SK-N-SH (cell line): ENCODE results near the gene FRMD5.
A peak's percentile ranks its signal among the peaks of the same experiment; 100 is the strongest.

Source experiments
- CHD2 ChIP-seq: fragments of 150-350 bp; IDR thresholded peaks from 2 replicates; pipeline ENCODE4 v1.6.1; 2018; ENCODE audit warnings: low read length; ENCODE audit not compliant: partially characterized antibody
- EP300 ChIP-seq, 2 experiments: IDR thresholded peaks; 2 replicates each; pipeline versions ENCODE4 v1.4.0 to v1.6.1; 2012; ENCODE audit warnings: borderline replicate concordance in 1 of 2, low read depth in 1 of 2, low read length in 1 of 2
- MEF2A ChIP-seq: IDR thresholded peaks from 2 replicates; pipeline ENCODE4 v1.4.0; 2012; ENCODE audit warnings: low read depth, borderline replicate concordance
- MXI1 ChIP-seq: IDR thresholded peaks from 2 replicates; pipeline ENCODE4 v1.6.1; 2012; ENCODE audit warnings: mild to moderate bottlenecking, low read depth, low read length, improper control_type of control experiment
- NFIC ChIP-seq: IDR thresholded peaks from 2 replicates; pipeline ENCODE4 v1.4.0; 2012; ENCODE audit warnings: borderline replicate concordance
- POLR2AphosphoS5 ChIP-seq: IDR thresholded peaks from 2 replicates; pipeline ENCODE4 v1.6.1; 2012; ENCODE audit warnings: low read depth, low read length
- RAD21 ChIP-seq: IDR thresholded peaks from 2 replicates; pipeline ENCODE4 v1.6.1; 2012; ENCODE audit warnings: mild to moderate bottlenecking, low read length
- RCOR1 ChIP-seq: fragments of 150-350 bp; IDR thresholded peaks from 2 replicates; pipeline ENCODE4 v1.6.1; 2017; ENCODE audit warnings: antibody characterized with exemption, low read length
- SIN3A ChIP-seq: IDR thresholded peaks from 2 replicates; pipeline ENCODE4 v1.6.1; 2012; ENCODE audit warnings: low read depth, mild to moderate bottlenecking, low read length, moderate library complexity, borderline replicate concordance
- TF ChIP-seq, protein P1 (sequence below): fragments of 200-600 bp; sonication (generic); IDR thresholded peaks from 2 replicates; pipeline ENCODE4 v1.6.1; 2017; ENCODE audit warnings: antibody characterized with exemption, mild to moderate bottlenecking, moderate library complexity
- TF ChIP-seq, protein P2 (sequence below): IDR thresholded peaks from 2 replicates; pipeline ENCODE4 v1.4.0; 2012; ENCODE audit warnings: low read depth, borderline replicate concordance

DNA sequence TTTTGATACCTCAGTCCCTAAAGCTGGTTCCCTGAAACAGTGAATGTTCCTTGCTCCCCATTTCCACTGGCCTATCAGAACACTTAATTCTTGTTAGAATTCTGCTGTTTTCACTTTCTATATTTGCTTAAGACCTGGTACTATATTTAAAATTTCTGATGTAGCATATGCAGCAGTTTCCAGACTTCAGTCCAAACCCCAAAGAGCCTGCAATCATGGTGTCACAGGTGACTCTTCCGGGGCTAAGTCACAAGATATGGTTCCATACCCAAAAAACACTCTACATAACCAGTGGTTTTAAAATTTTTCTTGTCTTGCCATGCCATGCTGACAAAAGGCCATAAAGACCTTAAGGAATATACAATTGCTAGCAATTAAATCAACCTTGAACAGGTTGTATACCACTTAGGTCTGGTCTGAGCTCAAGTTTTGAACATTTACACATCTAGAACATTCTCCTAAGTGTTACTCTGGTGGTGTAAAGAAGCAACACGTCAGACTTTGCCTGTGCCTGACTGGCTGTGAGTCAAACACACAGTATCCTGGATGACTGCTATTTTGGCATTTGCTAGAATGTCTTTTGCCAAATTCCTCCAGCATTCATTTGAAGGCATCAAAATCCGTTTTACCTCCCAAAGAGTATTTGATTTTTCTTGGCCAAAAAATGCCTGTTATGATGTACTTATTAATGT lies 160.0 kb downstream of the FRMD5 start:
- TF ChIP-seq, protein P1, sequence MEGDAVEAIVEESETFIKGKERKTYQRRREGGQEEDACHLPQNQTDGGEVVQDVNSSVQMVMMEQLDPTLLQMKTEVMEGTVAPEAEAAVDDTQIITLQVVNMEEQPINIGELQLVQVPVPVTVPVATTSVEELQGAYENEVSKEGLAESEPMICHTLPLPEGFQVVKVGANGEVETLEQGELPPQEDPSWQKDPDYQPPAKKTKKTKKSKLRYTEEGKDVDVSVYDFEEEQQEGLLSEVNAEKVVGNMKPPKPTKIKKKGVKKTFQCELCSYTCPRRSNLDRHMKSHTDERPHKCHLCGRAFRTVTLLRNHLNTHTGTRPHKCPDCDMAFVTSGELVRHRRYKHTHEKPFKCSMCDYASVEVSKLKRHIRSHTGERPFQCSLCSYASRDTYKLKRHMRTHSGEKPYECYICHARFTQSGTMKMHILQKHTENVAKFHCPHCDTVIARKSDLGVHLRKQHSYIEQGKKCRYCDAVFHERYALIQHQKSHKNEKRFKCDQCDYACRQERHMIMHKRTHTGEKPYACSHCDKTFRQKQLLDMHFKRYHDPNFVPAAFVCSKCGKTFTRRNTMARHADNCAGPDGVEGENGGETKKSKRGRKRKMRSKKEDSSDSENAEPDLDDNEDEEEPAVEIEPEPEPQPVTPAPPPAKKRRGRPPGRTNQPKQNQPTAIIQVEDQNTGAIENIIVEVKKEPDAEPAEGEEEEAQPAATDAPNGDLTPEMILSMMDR, result no peak
- TF ChIP-seq SIN3A (no peak), NFIC (peak; percentile 95), EP300 (IDR thresholded peaks at IDR 0.05; ENCODE audit: borderline replicate concordance in 1 of 2, low read depth in 1 of 2, low read length in 1 of 2) (no peak), MEF2A (no peak; the same call in 1 of the 2 replicates), RCOR1 (no peak), RAD21 (no peak), MXI1 (no peak), POLR2AphosphoS5 (no peak; the same call in 1 of the 2 replicates), CHD2 (no peak)
- TF ChIP-seq, protein P2, sequence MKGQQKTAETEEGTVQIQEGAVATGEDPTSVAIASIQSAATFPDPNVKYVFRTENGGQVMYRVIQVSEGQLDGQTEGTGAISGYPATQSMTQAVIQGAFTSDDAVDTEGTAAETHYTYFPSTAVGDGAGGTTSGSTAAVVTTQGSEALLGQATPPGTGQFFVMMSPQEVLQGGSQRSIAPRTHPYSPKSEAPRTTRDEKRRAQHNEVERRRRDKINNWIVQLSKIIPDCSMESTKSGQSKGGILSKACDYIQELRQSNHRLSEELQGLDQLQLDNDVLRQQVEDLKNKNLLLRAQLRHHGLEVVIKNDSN, result no peak
